Ovary (tissue), 9 donors: ENCODE data around the gene TFF2. TPM values are rescaled to one million over a fixed set of nuclear protein-coding genes. Genes with fewer than 3 reads are reported as not detected.

Experiments used
- DNase-seq, 5 donors: peaks; one replicate each; pipeline ENCODE4 v3.0.0-alpha.2; 2019 to 2020
- H3K27ac ChIP-seq, 2 donors: fragments of 200-600 bp; one replicate each; pipeline versions ENCODE4 v1.5.1 to v1.8.0; 2019 to 2022
- H3K27me3 ChIP-seq: fragments of 200-600 bp; one replicate; pipeline ENCODE4 v1.8.0; 2022
- H3K36me3 ChIP-seq: fragments of 200-600 bp; sonication (generic); one replicate; pipeline ENCODE4 v1.5.1; 2019
- H3K4me1 ChIP-seq: one replicate; pipeline ENCODE4 v1.8.1; 2013; ENCODE audit warnings: mild to moderate bottlenecking, moderate library complexity; ENCODE audit not compliant: insufficient read depth
- H3K4me3 ChIP-seq: fragments of 200-600 bp; sonication (generic); one replicate; pipeline ENCODE4 v1.5.1; 2017
- H3K9me3 ChIP-seq, 2 donors: fragments of 200-600 bp in 1 of 2; sonication (generic) in 1 of 2; one replicate each; pipeline versions ENCODE4 v1.5.1 to v1.8.1; 2013 to 2019; ENCODE audit warnings: mild to moderate bottlenecking in 1 of 2, moderate library complexity in 1 of 2
- CTCF ChIP-seq, 3 donors: fragments of 450-650 bp in 2 of 3; fragments of 200-600 bp in 1 of 3; IDR thresholded peaks; one replicate each; pipeline versions ENCODE4 v1.5.1 to v1.8.0; 2016 to 2022; ENCODE audit warnings: antibody characterized with exemption in 3 of 3, mild to moderate bottlenecking in 1 of 3
- EP300 ChIP-seq: sonication (generic); formaldehyde crosslinking; IDR thresholded peaks from one replicate; pipeline ENCODE4 v1.6.1; 2017; ENCODE audit warnings: antibody characterized with exemption
- POLR2A ChIP-seq: fragments of 450-650 bp; IDR thresholded peaks from one replicate; pipeline ENCODE4 v1.6.1; 2017; ENCODE audit warnings: antibody characterized with exemption, mild to moderate bottlenecking, moderate library complexity
- WGBS, 3 donors: extraction: QIAGEN DNeasy Blood & Tissue Kit in 1 of 3; methylation state at CpG; one replicate each; pipeline versions ENCODE4 v1.1.5 to v1.1.7; 2013 to 2017; 5-methylcytosine and 5-hydroxymethylcytosine counted together
- intact Hi-C, 4 donors: fragments of 100-400 bp; cut with DNase I; formaldehyde crosslinking; loops; one replicate each; pipeline versions ENCODE4 v1.11.0 to v1.15.1; 2022 to 2023
- polyA plus RNA-seq, 2 donors: library from polyadenylated mRNA; stranded (reverse); fragments of 200-250 nt in 1 of 2; fragments of 350-450 nt in 1 of 2; fragmentation: Illumina TruSeq in 1 of 2; extraction: RNeasy Lipid Tissue Mini Kit (QIAGEN cat#74804) in 1 of 2; gene quantifications; one replicate each; pipeline ENCODE4 v1.2.3, GENCODE V29; 2013 to 2014
- total RNA-seq, 7 donors: library from RNA; depleted of rRNA in 2 of 7; stranded (reverse); fragments of >200 nt in 2 of 7; fragmentation: NEBNext Ultra II Directional in 3 of 7; extraction: Animal tissue kit (Norgen Biotek cat#: 25700) in 3 of 7; gene quantifications; one replicate each; pipeline versions ENCODE4 v1.1.0 to v1.2.4, GENCODE V29; 2016 to 2023
- donor health status: DM: no; HTN: no; CAD: no; lungs with moderate emphysema.
- donor health status: DM: no; HTN: no; CAD: no.
- donor health status: Bipolar disorder and iron deficiency.
- donor health status: DM: yes; HTN: yes; CAD: no.
- donor health status: DM: no; HTN: no; CAD: no.
- donor health status: DM: yes; HTN: yes; CAD: no.

Gene TFF2
- total and polyA plus RNA-seq, 9 donors = 0.31 to 3.7 TPM; not detected in 7

GRCh38 chr21:42337830-42338728, 12.7 kb downstream of the TFF2 start:
- no peak overlapping the region for H3K4me3 ChIP-seq
- no peaks in the 10 kb centered on the region for H3K9me3 ChIP-seq
- WGBS, 3 donors = 50 to 59% (median 53%) methylated on average over 22 to 23 of the region's 23 CpGs
- no peaks in the 10 kb centered on the region for H3K27me3 ChIP-seq
- H3K4me1 ChIP-seq = no peaks in the 10 kb centered on the region
- no peak overlapping the region for H3K27ac ChIP-seq
- peak in 4 of 5 donors; percentile 33 to 66 (median 51) for DNase-seq
- no peaks in the 10 kb centered on the region for H3K36me3 ChIP-seq
- intact Hi-C loops = no loop called here
- TF ChIP-seq EP300 = no peak
- TF ChIP-seq POLR2A = no peak
- no peak for TF ChIP-seq CTCF (IDR thresholded peaks at IDR 0.05)

- intact Hi-C loops = no loop called here
- H3K27me3 ChIP-seq = no peaks in the 10 kb centered on the region
- H3K36me3 ChIP-seq = no peaks in the 10 kb centered on the region
- H3K27ac ChIP-seq = no peak overlapping the region
- no peak for DNase-seq
- 86 to 89% (median 87%) methylated on average over 4 of the region's 4 CpGs for WGBS, 3 donors
- TF ChIP-seq CTCF (IDR thresholded peaks at IDR 0.05) = no peak
- no peak for TF ChIP-seq POLR2A
- no peak for TF ChIP-seq EP300
- H3K4me3 ChIP-seq = no peak overlapping the region
- no peaks in the 10 kb centered on the region for H3K4me1 ChIP-seq
- no peaks in the 10 kb centered on the region for H3K9me3 ChIP-seq
Measured at GRCh38 chr21:42337276-42337675, 13.5 kb downstream of the TFF2 start.

GRCh38 chr21:42336054-42336453, 14.7 kb downstream of the TFF2 start:
- no peak for DNase-seq
- Histone ChIP-seq H3K4me1 (no peaks in the 10 kb centered on the region), H3K9me3 (no peaks in the 10 kb centered on the region), H3K36me3 (no peaks in the 10 kb centered on the region), H3K4me3 (no peak overlapping the region), H3K27me3 (no peaks in the 10 kb centered on the region), H3K27ac (no peak overlapping the region)
- no peak for TF ChIP-seq CTCF (IDR thresholded peaks at IDR 0.05)
- TF ChIP-seq POLR2A = no peak
- TF ChIP-seq EP300 = no peak
- intact Hi-C loops = no loop called here
- 5 to 8% (median 8%) methylated on average over 10 of the region's 10 CpGs for WGBS, 3 donors

GRCh38 chr21:42332557-42333317, 18.1 kb downstream of the TFF2 start:
- DNase-seq = no peak
- TF ChIP-seq CTCF (IDR thresholded peaks at IDR 0.05) (no peak), POLR2A (no peak), EP300 (no peak)

More at GRCh38 chr21:42332557-42333317, 18.1 kb downstream of the TFF2 start:
- no peak overlapping the region for H3K27ac ChIP-seq
- no peaks in the 10 kb centered on the region for H3K27me3 ChIP-seq
- no peaks in the 10 kb centered on the region for H3K36me3 ChIP-seq
- H3K9me3 ChIP-seq = peaks cover 0 to 5% of the 10 kb centered on the region in 2 donors
- H3K4me1 ChIP-seq = no peaks in the 10 kb centered on the region
- 48 to 73% (median 68%) methylated on average over 5 of the region's 5 CpGs for WGBS, 3 donors
- no peak overlapping the region for H3K4me3 ChIP-seq
- intact Hi-C loops = no loop called here
